Measurements from ENCODE around the gene TFPT. TPM values are rescaled to one million over a fixed set of nuclear protein-coding genes. Genes with fewer than 3 reads are reported as not detected.

Gene TFPT
- total RNA-seq, 1 donor from 2014 or later = 6.1 TPM

GRCh38 chr19:54094426-54095000 is 20.9 kb downstream of the TFPT start:
- DNase-seq (ENCODE audit: low read depth) (no peak), FAIRE-seq (no peak)
- TF ChIP-seq CTCF (IDR thresholded peaks at IDR 0.05; ENCODE audit: insufficient read depth, low read length, severe bottlenecking) = no peak
- Histone ChIP-seq H3K27me3 (ENCODE audit: control insufficient read depth, insufficient read depth, low read length) (no peaks in the 10 kb centered on the region), H3K36me3 (ENCODE audit: control insufficient read depth, insufficient read depth, low read length) (no peaks in the 10 kb centered on the region), H3K4me3 (ENCODE audit: low read depth, low read length) (no peak overlapping the region)

GRCh38 chr19:54084410-54084809 is 31.0 kb downstream of the TFPT start:
- Histone ChIP-seq H3K36me3 (ENCODE audit: control insufficient read depth, insufficient read depth, low read length) (no peaks in the 10 kb centered on the region), H3K27me3 (ENCODE audit: control insufficient read depth, insufficient read depth, low read length) (no peaks in the 10 kb centered on the region), H3K4me3 (ENCODE audit: low read depth, low read length) (no peak overlapping the region)
- DNase-seq (ENCODE audit: low read depth) (no peak), FAIRE-seq (no peak)
- no peak for TF ChIP-seq CTCF (IDR thresholded peaks at IDR 0.05; ENCODE audit: insufficient read depth, low read length, severe bottlenecking)

- no peak for TF ChIP-seq CTCF (IDR thresholded peaks at IDR 0.05; ENCODE audit: insufficient read depth, low read length, severe bottlenecking)
- H3K27me3 ChIP-seq (ENCODE audit: control insufficient read depth, insufficient read depth, low read length) = no peaks in the 10 kb centered on the region
- H3K4me3 ChIP-seq (ENCODE audit: low read depth, low read length) = no peak within 1 kb of the TSS
- no peaks in the 10 kb centered on the region for H3K36me3 ChIP-seq (ENCODE audit: control insufficient read depth, insufficient read depth, low read length)
- FAIRE-seq = no peak
- no peak for DNase-seq (ENCODE audit: low read depth)
Measured at GRCh38 chr19:54081032-54081431, 34.4 kb downstream of the TFPT start, which contains the start of gene TARM1. TARM1 (minus strand) TSS chr19:54081365; CDS start chr19:54081340, 25 bp downstream.

GRCh38 chr19:54077334-54077733 is 38.1 kb downstream of the TFPT start:
- H3K36me3 ChIP-seq (ENCODE audit: control insufficient read depth, insufficient read depth, low read length) = no peaks in the 10 kb centered on the region
- TF ChIP-seq CTCF (IDR thresholded peaks at IDR 0.05; ENCODE audit: insufficient read depth, low read length, severe bottlenecking) = no peak
- no peak overlapping the region for H3K4me3 ChIP-seq (ENCODE audit: low read depth, low read length)
- no peak for FAIRE-seq
- DNase-seq (ENCODE audit: low read depth) = no peak
- H3K27me3 ChIP-seq (ENCODE audit: control insufficient read depth, insufficient read depth, low read length) = no peaks in the 10 kb centered on the region

GRCh38 chr19:54074851-54075250 is 40.6 kb downstream of the TFPT start:
- no peak for TF ChIP-seq CTCF (IDR thresholded peaks at IDR 0.05; ENCODE audit: insufficient read depth, low read length, severe bottlenecking)
- H3K36me3 ChIP-seq (ENCODE audit: control insufficient read depth, insufficient read depth, low read length) = no peaks in the 10 kb centered on the region
- no peak overlapping the region for H3K4me3 ChIP-seq (ENCODE audit: low read depth, low read length)
- DNase-seq (ENCODE audit: low read depth) (no peak), FAIRE-seq (no peak)
- no peaks in the 10 kb centered on the region for H3K27me3 ChIP-seq (ENCODE audit: control insufficient read depth, insufficient read depth, low read length)

- DNase-seq (ENCODE audit: low read depth) (no peak), FAIRE-seq (no peak)
- no peak overlapping the region for H3K4me3 ChIP-seq (ENCODE audit: low read depth, low read length)
- H3K27me3 ChIP-seq (ENCODE audit: control insufficient read depth, insufficient read depth, low read length) = no peaks in the 10 kb centered on the region
- no peaks in the 10 kb centered on the region for H3K36me3 ChIP-seq (ENCODE audit: control insufficient read depth, insufficient read depth, low read length)
- TF ChIP-seq CTCF (IDR thresholded peaks at IDR 0.05; ENCODE audit: insufficient read depth, low read length, severe bottlenecking) = no peak
Measured at GRCh38 chr19:54073829-54074228, 41.6 kb downstream of the TFPT start.

All from bronchial epithelial cell (primary cell).